ENCODE results near the gene MMP11.

MMP11 gene

DNA sequence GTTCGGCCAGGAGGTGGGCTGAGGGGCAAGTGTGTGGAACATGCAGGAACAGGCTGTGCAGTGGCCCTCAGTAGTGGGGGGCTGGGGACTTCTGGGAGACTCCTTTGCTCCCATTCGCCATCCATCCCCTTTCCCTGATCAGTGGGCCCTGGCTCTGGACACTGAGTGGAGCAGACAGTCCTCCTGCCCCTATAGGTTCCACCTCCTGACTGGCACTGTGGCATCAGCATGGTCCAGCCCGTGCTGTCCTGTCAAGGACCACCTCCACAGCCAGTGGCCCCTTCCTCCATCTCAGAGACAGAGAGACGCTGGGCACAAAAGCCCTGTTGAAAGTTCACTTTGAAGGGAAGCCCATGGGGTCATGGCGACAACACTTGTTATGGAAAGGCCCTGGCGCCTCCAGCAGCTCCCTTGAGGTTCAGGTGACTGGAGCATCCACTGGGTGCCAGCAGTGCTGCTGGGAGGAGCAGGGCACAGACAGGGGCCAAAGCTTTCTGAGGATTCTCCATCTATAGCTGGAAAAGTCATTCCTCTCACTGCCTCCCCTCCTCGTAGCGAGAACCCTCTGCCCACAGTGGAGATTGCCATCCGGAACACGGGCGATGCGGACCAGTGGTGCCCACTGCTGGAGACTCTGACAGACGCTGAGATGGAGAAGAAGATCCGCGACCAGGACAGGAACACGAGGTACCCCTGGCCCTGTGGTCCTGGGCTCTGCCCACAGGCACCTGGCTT lies 60.5 kb downstream of the MMP11 start:
- DNase-seq: no peak
